GM21423 (cell line): Measurements from ENCODE around the gene PLEKHG5.
A peak's percentile ranks its signal among the peaks of the same experiment; 100 is the strongest.
"Not testable (repeated sequence)": the region's sequence is repeated elsewhere in the genome, so short reads cannot be mapped to it uniquely, and the experiment has no call there.

Experiments used
- ATAC-seq: cut with Tn5 transposase; IDR thresholded peaks from one replicate; pipeline ENCODE4 v1.9.1; 2021; ENCODE audit warnings: mild to moderate bottlenecking, moderate library complexity; ENCODE audit not compliant: unreplicated experiment

PLEKHG5 gene

GRCh38 chr1:6496890-6497214 is 5.4 kb upstream of the PLEKHG5 start:
- no peak for ATAC-seq

- ATAC-seq = no peak
Measured at GRCh38 chr1:6496365-6496721, 4.9 kb upstream of the PLEKHG5 start.

- no peak for ATAC-seq
Measured at GRCh38 chr1:6495540-6496364, 4.3 kb upstream of the PLEKHG5 start.

DNA sequence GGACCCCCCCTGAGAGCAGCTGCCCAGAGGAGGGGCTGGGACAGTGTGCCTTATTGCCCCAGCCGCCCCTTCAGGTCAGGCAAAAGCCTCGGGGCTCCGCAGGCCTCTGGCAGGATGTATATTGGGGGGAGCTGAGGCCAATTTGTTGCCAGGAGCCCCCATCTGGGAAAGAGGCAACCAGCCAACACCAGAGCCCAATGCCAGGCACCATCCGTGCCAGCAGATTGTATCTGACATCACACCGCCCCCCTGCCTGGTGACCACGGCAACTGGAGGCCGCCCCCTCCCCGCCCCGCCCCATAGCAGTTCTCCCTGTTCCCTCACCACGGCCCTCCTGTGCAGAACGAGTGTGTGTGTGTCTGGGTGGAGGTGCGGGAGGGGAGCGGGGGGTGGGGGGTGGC is 3.6 kb upstream of the PLEKHG5 start:
- ATAC-seq = no peak

GRCh38 chr1:6494627-6495026 is 3.2 kb upstream of the PLEKHG5 start:
- ATAC-seq = no peak

GRCh38 chr1:6493834-6494223 is 2.4 kb upstream of the PLEKHG5 start:
- ATAC-seq = not testable (repeated sequence)

DNA sequence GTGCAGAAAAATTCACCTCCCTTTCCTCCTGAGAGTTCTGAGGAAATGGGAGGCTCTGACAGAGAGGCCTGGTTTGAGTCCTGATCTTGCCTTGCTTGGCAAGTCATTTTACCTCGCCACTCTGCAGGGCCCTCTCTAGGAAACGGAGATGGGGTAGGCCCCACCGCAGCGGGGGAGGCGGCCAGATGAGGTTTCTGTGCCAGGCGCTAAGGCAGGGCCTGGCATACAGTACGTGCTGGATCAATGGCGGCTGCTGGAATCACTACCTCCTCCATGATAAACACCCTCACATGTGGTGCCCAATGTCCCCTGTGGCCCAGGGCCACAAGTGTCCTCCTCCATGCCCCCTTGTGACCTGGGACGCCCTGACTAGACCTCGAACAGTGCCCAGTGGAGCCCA is 499 bp upstream of the PLEKHG5 start:
- no peak for ATAC-seq

GRCh38 chr1:6491081-6491449 is 402 bp downstream of the PLEKHG5 start:
- ATAC-seq = no peak

DNA sequence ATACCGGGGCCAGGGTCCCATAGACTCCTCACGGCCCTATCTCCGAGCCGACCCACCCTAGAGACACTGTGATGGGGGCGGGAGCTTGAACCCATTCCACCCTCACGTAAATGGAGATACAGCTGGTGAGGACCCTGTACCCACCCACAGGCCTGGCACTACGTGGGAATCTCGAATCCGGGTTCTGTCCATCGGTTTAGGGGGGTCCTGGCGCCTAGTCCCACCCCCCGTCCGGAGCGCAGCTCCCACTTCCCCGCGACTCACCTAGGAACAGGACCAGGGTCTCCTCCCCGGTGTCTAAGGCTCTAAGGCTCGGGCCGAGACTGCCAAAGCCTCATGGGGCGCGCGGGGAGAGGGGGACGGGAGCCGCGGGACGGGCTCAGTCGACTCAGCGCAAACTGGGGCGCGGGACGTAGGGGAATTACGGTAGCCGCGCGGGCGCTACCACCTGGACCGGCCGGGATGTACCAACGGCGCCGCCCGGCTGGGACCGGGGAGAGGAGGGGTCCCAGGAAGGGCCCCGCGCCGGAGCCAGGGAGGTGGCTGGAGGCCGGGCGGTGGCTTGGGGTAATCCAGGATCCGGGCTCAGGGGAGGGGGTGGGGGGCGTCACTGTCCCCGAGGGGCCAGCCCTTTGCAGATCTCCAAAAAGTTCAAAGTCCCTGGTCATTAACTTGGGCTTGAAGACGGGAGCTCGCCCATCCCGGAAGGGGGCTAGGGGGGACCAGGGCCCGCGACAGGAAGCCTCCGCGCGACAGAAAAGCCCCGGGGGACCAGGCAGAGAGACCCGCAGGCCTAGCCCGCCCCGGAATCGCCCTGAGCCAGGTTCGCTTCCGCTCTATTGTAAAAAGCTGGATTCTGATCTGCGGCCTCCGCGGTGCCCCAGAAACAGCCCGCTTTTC is 1.0 kb downstream of the PLEKHG5 start:
- ATAC-seq = peak; percentile 50

- peak; percentile 58 for ATAC-seq
Measured at GRCh38 chr1:6489799-6490180, 1.7 kb downstream of the PLEKHG5 start.

DNA sequence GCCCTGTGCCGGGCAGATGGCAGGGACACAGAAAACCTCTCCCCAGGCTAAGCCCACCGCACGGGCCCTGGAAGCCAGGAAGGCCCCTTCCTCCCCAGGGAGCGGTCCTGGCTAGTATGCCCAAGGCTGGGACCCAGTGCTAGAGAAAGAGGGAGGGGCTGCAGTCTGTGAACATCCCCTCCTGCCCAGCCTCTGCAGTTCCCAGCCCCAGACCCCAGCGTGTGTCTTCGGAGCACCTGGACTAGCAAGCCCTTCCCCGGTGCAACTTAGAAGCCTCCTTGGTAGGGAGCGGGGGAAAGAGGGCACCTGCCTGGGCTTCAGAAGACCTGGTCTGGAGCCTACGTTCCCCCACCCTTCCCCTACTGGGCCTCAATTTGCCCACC is 2.1 kb downstream of the PLEKHG5 start:
- no peak for ATAC-seq

- ATAC-seq = no peak
Measured at GRCh38 chr1:6488602-6489382, 2.7 kb downstream of the PLEKHG5 start.

- ATAC-seq = no peak
Measured at GRCh38 chr1:6487804-6488484, 3.5 kb downstream of the PLEKHG5 start.

- peak; percentile 35 for ATAC-seq
Measured at GRCh38 chr1:6486433-6487011, 4.9 kb downstream of the PLEKHG5 start.

GRCh38 chr1:6485168-6486101 is 6.0 kb downstream of the PLEKHG5 start:
- ATAC-seq = no peak

DNA sequence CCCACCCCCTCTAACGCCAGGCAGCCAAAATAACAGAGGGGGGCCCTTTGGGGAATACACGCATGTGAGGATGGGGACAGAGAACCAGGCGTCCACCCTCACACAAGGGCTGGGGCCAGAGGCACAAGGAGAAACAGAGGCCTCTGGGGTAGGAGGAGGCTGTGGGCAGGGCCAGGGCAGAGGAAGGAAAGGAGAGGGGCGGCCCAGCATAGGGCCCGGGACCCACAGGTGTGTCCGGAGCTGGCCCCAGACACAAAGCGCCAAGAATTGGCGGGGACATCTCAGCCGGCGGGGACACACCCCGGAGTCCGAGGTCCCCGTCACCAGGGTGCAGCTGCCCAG is 6.7 kb downstream of the PLEKHG5 start:
- no peak for ATAC-seq

GRCh38 chr1:6483761-6484117 is 7.7 kb downstream of the PLEKHG5 start:
- no peak for ATAC-seq

DNA sequence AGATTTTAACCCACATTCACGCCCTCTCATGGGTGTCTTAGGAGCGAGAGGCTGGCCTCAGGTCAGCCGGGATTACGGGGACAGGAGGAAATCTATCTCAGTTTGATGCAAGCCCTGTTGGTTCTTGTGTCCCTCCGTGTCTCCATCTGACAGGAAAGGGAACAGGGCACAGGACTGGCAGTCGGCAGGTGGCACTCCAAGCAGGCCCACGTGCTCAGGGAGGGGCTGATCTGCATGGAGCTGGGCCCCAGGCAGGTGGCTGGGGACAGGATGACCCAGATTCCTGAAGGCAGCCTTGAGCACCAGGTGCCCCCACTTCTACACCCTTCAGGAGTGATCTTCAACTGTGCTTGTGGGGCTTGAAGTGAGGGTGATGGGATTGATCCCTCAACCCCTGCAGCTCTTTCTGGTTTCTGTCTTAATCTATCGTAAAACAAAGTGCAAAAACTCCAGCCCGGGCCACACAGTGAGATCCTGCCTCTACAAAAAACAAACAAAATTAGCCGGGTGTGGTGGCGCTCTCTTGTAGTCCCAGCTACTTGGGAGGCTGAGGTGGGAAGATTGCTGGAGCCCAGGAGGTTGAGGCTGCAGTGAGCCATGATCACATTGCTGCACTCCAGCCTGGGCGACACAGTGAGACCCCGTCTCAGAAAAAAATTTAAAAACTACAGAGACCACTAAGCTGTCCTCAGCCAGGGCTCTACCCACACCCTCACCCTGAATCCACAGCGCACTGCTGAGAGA is 8.3 kb downstream of the PLEKHG5 start:
- no peak for ATAC-seq

DNA sequence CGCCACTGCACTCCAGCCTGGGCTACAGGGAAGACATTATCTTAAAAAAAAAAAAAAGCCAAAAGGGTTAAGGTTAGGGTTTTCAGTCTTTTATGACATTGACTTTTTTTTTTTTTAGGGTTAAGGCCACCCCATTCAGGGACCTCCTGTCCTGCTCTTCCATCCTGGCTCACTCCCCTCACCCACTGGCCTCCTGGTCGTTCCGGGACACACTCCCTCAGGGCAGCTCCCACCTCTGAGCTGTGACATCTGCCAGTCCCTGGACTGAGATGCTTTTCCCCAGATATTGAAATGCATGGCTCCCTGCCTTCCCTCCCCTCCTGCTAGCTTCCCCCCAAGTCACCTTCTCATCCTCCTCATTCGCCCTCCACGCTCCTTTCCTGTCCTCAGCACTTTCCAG is 9.6 kb downstream of the PLEKHG5 start:
- ATAC-seq = no peak
